Measurements from ENCODE around the gene RP2.

GRCh38 chrX:46922611-46923010 is 85.8 kb downstream of the RP2 start:
- TF ChIP-seq EP300 (IDR thresholded peaks at IDR 0.05) (no peak), CTCF (IDR thresholded peaks at IDR 0.05) (no peak), POLR2A (IDR thresholded peaks at IDR 0.05) (no peak)
